ENCODE results near the gene FRMD8.

DNA sequence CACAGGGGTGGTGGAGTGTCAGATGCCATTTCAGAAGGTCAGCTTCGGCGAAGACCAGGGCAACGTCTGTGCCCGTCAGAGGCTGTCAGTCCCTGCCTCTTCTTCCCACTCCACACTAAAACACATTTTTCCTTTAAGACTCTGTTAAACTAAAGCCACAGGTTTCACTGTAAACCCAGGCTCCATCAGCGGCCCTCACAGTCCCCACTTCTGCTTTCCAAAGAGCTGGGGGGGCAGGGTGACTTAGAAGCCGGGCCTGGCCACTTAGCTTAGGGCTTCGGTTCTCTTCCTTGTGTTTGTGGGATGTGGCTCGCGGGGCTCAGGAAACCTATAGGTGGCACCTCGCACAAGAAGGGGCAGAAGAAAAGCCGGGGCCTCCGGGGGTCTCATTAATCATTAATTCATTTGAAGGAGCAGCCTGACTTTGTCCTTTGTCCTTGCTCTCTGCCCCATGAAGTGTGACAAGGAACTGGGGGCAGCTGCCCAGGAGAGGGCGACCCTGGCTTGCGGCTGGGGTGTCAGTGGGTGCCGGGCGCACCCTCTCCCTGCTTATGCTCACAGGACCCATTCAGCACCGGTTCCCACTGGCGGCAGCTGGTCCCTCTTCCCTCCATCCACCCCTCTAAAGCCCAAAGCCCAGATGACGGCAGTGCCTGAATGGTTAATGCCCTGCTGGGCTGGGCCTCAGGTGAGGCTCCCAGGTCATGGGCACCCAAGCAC is 8.1 kb upstream of the FRMD8 start:
- TF ChIP-seq, protein P1, sequence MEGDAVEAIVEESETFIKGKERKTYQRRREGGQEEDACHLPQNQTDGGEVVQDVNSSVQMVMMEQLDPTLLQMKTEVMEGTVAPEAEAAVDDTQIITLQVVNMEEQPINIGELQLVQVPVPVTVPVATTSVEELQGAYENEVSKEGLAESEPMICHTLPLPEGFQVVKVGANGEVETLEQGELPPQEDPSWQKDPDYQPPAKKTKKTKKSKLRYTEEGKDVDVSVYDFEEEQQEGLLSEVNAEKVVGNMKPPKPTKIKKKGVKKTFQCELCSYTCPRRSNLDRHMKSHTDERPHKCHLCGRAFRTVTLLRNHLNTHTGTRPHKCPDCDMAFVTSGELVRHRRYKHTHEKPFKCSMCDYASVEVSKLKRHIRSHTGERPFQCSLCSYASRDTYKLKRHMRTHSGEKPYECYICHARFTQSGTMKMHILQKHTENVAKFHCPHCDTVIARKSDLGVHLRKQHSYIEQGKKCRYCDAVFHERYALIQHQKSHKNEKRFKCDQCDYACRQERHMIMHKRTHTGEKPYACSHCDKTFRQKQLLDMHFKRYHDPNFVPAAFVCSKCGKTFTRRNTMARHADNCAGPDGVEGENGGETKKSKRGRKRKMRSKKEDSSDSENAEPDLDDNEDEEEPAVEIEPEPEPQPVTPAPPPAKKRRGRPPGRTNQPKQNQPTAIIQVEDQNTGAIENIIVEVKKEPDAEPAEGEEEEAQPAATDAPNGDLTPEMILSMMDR (IDR thresholded peaks at IDR 0.05; ENCODE audit: extremely low read depth in 1 of 2, insufficient read depth in 1 of 2, low read depth in 1 of 2, low read length in 2 of 2) = no peak
- TF ChIP-seq, protein P2, sequence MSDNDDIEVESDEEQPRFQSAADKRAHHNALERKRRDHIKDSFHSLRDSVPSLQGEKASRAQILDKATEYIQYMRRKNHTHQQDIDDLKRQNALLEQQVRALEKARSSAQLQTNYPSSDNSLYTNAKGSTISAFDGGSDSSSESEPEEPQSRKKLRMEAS (IDR thresholded peaks at IDR 0.05; ENCODE audit: insufficient read depth, insufficient read length) = no peak
- TF ChIP-seq POLR2A (IDR thresholded peaks at IDR 0.05; ENCODE audit: low read depth, low read length) (no peak), EZH2 (IDR thresholded peaks at IDR 0.05; ENCODE audit: borderline replicate concordance, low read depth, low read length, severe bottlenecking) (no peak), POLR2AphosphoS5 (IDR thresholded peaks at IDR 0.05; ENCODE audit: insufficient read depth, low read depth, low read length) (no peak), JUN (IDR thresholded peaks at IDR 0.05; ENCODE audit: borderline replicate concordance, insufficient read depth, insufficient read length, low read depth) (no peak), FOS (IDR thresholded peaks at IDR 0.05; ENCODE audit: borderline replicate concordance, insufficient read depth, low read length) (no peak), MYC (IDR thresholded peaks at IDR 0.05; ENCODE audit: low read depth, low read length) (no peak), GATA2 (IDR thresholded peaks at IDR 0.05; ENCODE audit: insufficient read depth, insufficient read length, low read depth, low read length) (no peak)
